OCI-LY1 (cell line): ENCODE data around the gene ADAMTS18.

Experiments
- EZH2 ChIP-seq: fragments of 200-600 bp; sonication (generic), shearing (Covaris generic); IDR thresholded peaks from 2 replicates; pipeline ENCODE4 v1.8.0; 2017; ENCODE audit warnings: borderline replicate concordance, mixed run types, mild to moderate bottlenecking, antibody characterized with exemption, low read length, moderate library complexity, mixed read lengths
- TF ChIP-seq, protein P1 (sequence below): fragments of 200-600 bp; sonication (generic), shearing (Covaris generic); IDR thresholded peaks from 2 replicates; pipeline ENCODE4 v1.5.1; 2017; ENCODE audit warnings: mild to moderate bottlenecking, antibody characterized with exemption, low read length, moderate library complexity, mixed read lengths

- TF ChIP-seq, protein P1, sequence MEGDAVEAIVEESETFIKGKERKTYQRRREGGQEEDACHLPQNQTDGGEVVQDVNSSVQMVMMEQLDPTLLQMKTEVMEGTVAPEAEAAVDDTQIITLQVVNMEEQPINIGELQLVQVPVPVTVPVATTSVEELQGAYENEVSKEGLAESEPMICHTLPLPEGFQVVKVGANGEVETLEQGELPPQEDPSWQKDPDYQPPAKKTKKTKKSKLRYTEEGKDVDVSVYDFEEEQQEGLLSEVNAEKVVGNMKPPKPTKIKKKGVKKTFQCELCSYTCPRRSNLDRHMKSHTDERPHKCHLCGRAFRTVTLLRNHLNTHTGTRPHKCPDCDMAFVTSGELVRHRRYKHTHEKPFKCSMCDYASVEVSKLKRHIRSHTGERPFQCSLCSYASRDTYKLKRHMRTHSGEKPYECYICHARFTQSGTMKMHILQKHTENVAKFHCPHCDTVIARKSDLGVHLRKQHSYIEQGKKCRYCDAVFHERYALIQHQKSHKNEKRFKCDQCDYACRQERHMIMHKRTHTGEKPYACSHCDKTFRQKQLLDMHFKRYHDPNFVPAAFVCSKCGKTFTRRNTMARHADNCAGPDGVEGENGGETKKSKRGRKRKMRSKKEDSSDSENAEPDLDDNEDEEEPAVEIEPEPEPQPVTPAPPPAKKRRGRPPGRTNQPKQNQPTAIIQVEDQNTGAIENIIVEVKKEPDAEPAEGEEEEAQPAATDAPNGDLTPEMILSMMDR = no peak
- no peak for TF ChIP-seq EZH2
Measured at GRCh38 chr16:77295896-77296295, 138.9 kb downstream of the ADAMTS18 start.
